Lower leg skin (tissue), 4 donors: ENCODE measurements around the gene SLC35B2. TPM values are rescaled to one million over a fixed set of nuclear protein-coding genes. Genes with fewer than 3 reads are reported as not detected.
A peak's percentile ranks its signal among the peaks of the same experiment; 100 is the strongest.

Experiments used
- DNase-seq, 2 donors: peaks; one replicate each; pipeline ENCODE4 v3.0.0-alpha.2; 2019; ENCODE audit warnings: low spot score in 2 of 2
- H3K4me3 ChIP-seq: fragments of 200-600 bp; sonication (generic); 2 replicates; pipeline ENCODE4 v1.5.1; 2017; ENCODE audit warnings: mild to moderate bottlenecking, low read depth; ENCODE audit not compliant: poor library complexity, severe bottlenecking
- CTCF ChIP-seq, 3 donors: fragments of 450-650 bp; IDR thresholded peaks; one replicate each; pipeline ENCODE4 v1.5.1; 2016; ENCODE audit warnings: antibody characterized with exemption in 3 of 3, mild to moderate bottlenecking in 3 of 3, moderate library complexity in 2 of 3
- POLR2A ChIP-seq, 2 donors: fragments of 450-650 bp; IDR thresholded peaks; one replicate each; pipeline ENCODE4 v1.6.1; 2016 to 2017; ENCODE audit warnings: antibody characterized with exemption in 2 of 2, mild to moderate bottlenecking in 1 of 2, moderate library complexity in 1 of 2
- WGBS, 2 donors: methylation state at CpG; one replicate each; pipeline ENCODE4 v1.1.5; 2018; 5-methylcytosine and 5-hydroxymethylcytosine counted together
- intact Hi-C: fragments of 100-400 bp; cut with DNase I; formaldehyde crosslinking; loops from one replicate; pipeline ENCODE4 v1.15.0; 2023; ENCODE audit warnings: low total_unique reads
- total RNA-seq, 4 donors: library from RNA; depleted of rRNA; stranded (reverse); fragments of >200 nt; gene quantifications; one replicate each; pipeline ENCODE4 v1.1.0, GENCODE V29; 2016

The SLC35B2 gene
- total RNA-seq, 4 donors from 2014 or later: 18.0 to 40.6 (median 32.6) TPM

- intact Hi-C loops: no loop called here
- WGBS, 2 donors: 71 to 73% methylated on average over 4 of the region's 4 CpGs
- DNase-seq: no peak
- H3K4me3 ChIP-seq: no peak overlapping the region
- TF ChIP-seq CTCF (IDR thresholded peaks at IDR 0.05) (no peak), POLR2A (IDR thresholded peaks at IDR 0.05) (no peak)
These were observed 32.4 kb downstream of the SLC35B2 start for GRCh38 chr6:44224965-44225305.

GRCh38 chr6:44224029-44224964 lies 33.0 kb downstream of the SLC35B2 start:
- TF ChIP-seq POLR2A (IDR thresholded peaks at IDR 0.05) (no peak), CTCF (IDR thresholded peaks at IDR 0.05) (no peak)
- H3K4me3 ChIP-seq: peak overlapping the region; percentile 18
- 9 to 13% methylated on average over 12 to 15 of the region's 18 CpGs for WGBS, 2 donors
- DNase-seq: no peak
- intact Hi-C loops: no loop called here

- intact Hi-C loops: no loop called here
- TF ChIP-seq POLR2A (IDR thresholded peaks at IDR 0.05) (no peak), CTCF (IDR thresholded peaks at IDR 0.05) (no peak)
- WGBS, 2 donors: 0% methylated on average over 24 to 40 of the region's 73 CpGs
- peak within 1 kb of the TSS; percentile 18 for H3K4me3 ChIP-seq
- peak; percentile 73 to 97 for DNase-seq
These were observed 33.9 kb downstream of the SLC35B2 start, which contains the start of gene SLC29A1 for GRCh38 chr6:44223319-44224028. TSS of gene SLC29A1 (plus strand) at chr6:44223595. CDS start at chr6:44227314, 3,719 bp downstream.

- DNase-seq: no peak
- TF ChIP-seq CTCF (IDR thresholded peaks at IDR 0.05): no peak
- no peak for TF ChIP-seq POLR2A (IDR thresholded peaks at IDR 0.05)
These were observed 34.6 kb downstream of the SLC35B2 start for GRCh38 chr6:44222486-44223318.

GRCh38 chr6:44221961-44222335 lies 35.4 kb downstream of the SLC35B2 start:
- intact Hi-C loops: no loop called here
- TF ChIP-seq POLR2A (IDR thresholded peaks at IDR 0.05) (no peak), CTCF (IDR thresholded peaks at IDR 0.05) (no peak)
- DNase-seq: no peak
- WGBS, 2 donors: 52 to 54% methylated on average over 2 of the region's 2 CpGs
- no peak overlapping the region for H3K4me3 ChIP-seq

More at GRCh38 chr6:44222486-44223318, 34.6 kb downstream of the SLC35B2 start:
- WGBS, 2 donors: 20% methylated on average over 26 of the region's 26 CpGs
- H3K4me3 ChIP-seq: no peak overlapping the region
- intact Hi-C loops: no loop called here
